Loucy (cell line): Measurements from ENCODE around the gene FHL1.

Source experiments
- CTCF ChIP-seq: fragments of 200-600 bp; sonication (generic); conservative IDR thresholded peaks from 2 replicates; pipeline ENCODE4 v1.5.1; 2014; ENCODE audit warnings: mild to moderate bottlenecking, antibody characterized with exemption, low read length
- EZH2phosphoT487 ChIP-seq: fragments of 200-600 bp; IDR thresholded peaks from 2 replicates; pipeline ENCODE4 v1.6.1; 2018; ENCODE audit warnings: antibody characterized with exemption, mild to moderate bottlenecking, moderate library complexity, borderline replicate concordance

- TF ChIP-seq CTCF (no peak), EZH2phosphoT487 (no peak)
Observed at GRCh38 chrX:136260776-136261175, 113.4 kb downstream of the FHL1 start.
